ENCODE results near the gene C14orf180.

Gene C14orf180

DNA sequence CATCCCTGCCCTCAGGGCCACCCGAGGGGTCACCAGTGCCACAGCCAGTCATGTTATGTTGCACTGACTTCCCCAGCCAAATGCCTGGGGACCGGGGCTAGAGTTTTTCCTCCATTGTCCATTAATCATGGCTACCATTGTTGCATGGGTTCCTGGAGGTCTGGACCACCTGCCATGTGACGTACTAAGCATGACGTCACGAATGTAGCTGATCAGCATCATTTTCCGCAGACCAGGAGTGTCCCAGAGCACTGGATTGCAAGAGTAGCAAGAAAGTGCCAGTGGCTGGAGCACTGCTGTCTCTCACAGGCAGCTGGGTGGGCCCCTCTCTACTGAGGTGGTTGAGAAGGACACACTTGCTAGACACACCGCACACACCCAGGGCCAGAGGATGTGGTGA lies 6.9 kb upstream of the C14orf180 start:
- H3K27ac ChIP-seq: no peak overlapping the region
- no peak for TF ChIP-seq ZFX (IDR thresholded peaks at IDR 0.05)
- TF ChIP-seq, protein P1, sequence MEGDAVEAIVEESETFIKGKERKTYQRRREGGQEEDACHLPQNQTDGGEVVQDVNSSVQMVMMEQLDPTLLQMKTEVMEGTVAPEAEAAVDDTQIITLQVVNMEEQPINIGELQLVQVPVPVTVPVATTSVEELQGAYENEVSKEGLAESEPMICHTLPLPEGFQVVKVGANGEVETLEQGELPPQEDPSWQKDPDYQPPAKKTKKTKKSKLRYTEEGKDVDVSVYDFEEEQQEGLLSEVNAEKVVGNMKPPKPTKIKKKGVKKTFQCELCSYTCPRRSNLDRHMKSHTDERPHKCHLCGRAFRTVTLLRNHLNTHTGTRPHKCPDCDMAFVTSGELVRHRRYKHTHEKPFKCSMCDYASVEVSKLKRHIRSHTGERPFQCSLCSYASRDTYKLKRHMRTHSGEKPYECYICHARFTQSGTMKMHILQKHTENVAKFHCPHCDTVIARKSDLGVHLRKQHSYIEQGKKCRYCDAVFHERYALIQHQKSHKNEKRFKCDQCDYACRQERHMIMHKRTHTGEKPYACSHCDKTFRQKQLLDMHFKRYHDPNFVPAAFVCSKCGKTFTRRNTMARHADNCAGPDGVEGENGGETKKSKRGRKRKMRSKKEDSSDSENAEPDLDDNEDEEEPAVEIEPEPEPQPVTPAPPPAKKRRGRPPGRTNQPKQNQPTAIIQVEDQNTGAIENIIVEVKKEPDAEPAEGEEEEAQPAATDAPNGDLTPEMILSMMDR (conservative IDR thresholded peaks at IDR 0.05): no peak

DNA sequence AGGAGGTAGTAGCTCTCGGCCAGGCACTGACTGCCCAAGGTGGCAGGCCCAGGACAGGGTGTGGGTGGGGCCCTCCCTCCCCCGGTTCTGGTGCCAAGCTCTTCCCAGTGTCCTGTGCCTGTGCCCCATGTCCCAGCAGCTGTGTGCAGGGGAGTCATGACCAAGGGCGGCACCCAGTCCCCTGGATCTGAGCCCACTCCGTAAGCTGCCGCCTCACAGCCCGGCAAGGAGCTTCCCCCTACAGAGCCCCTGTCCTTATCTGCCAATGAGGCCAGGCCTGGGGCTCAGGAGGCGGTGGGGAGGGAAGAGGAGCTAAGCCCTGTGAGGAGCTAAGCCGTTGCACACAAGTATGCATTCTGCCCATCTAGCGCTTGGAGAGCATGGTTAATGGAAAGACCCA lies 5.6 kb upstream of the C14orf180 start:
- no peak for TF ChIP-seq ZFX (IDR thresholded peaks at IDR 0.05)
- H3K27ac ChIP-seq: no peak overlapping the region

DNA sequence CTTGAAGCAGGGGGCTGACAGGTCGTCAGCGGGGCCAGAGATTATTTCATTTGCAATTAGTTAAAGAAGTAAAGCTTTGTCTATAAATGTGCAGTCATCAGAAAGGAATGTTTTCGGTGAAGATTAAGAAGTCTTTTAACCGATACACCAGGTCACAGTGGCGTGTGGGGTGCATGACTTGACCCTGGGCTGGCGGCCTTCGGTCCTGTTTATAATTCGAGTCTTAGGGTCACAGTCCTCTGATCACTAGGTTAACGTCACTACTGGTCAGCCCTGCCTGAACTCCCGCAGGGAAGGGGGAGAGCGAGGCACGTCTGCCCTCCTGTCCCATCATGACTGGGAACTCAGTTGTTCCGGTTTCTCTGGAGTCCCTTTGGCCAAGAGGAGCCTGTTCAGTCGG lies 5.0 kb upstream of the C14orf180 start:
- TF ChIP-seq ZFX (IDR thresholded peaks at IDR 0.05): no peak
- TF ChIP-seq, protein P1 (conservative IDR thresholded peaks at IDR 0.05): no peak
- no peak overlapping the region for H3K27ac ChIP-seq

DNA sequence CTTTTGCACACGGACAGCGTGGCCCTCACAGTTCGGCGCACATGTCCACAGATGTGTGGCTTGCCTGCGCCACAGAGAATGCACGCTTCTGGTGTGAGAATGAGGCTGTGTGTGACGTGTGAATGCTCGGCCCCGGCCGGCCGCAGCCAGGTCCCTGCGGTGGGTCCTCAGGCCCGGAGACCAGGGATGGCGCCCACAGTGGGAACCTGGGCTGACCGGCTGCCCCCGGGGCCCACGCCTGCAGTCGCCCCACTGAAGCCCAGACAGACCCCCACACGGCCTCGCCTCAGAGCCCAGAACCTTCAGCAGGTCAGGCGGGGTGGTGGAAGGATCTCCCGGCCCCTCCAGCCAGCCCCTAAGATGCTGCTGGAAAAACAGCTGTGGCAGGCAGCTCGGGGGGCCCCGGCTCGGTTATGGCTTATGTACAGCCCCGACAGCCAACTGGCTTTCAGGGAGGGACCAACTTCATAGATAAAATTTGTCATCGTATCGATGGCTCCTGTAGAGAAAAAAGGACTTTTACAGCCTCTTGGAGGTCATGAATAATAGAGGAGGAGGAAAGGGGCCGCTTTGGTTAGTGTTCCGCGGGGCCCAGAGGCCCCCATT lies 4.5 kb upstream of the C14orf180 start:
- H3K27ac ChIP-seq: no peak overlapping the region
- TF ChIP-seq, protein P1 (conservative IDR thresholded peaks at IDR 0.05): no peak
- TF ChIP-seq ZFX (IDR thresholded peaks at IDR 0.05): no peak

DNA sequence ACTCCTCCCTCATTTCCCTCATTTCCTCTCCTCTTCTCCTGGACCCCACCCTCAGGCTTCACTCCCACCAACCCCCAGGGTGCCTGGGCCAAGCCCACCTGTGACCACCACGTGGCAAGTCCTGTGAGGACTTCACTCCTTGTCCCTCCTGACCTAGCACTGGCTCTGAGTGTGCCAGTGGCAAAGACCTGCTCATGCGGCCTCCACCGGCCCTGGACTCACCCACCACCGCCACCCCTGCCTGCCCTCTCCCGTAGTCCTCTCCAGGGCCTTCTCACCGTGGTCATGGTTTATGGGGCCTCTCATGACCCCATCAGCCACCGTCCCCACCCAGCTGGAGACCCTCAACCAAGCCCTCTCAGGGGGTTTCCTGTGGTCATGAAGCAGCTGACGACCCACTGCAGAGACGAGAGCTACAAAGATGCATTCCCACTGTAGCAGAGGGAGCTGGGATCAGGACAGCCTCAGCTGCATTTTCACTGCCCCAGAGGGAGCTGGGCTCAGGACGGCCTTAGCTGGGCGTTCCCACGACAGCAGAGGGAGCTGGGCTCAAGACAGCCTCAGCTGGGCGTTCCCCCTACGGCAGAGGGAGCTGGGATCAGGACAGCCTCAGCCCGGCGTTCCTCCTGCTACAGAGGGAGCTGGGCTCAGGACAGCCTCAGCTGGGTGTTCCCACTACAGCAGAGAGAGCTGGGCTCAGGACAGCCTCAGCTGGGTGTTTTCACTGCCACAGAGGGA lies 3.2 kb upstream of the C14orf180 start:
- no peak overlapping the region for H3K27ac ChIP-seq
- TF ChIP-seq, protein P1 (conservative IDR thresholded peaks at IDR 0.05): no peak
- TF ChIP-seq ZFX (IDR thresholded peaks at IDR 0.05): no peak

DNA sequence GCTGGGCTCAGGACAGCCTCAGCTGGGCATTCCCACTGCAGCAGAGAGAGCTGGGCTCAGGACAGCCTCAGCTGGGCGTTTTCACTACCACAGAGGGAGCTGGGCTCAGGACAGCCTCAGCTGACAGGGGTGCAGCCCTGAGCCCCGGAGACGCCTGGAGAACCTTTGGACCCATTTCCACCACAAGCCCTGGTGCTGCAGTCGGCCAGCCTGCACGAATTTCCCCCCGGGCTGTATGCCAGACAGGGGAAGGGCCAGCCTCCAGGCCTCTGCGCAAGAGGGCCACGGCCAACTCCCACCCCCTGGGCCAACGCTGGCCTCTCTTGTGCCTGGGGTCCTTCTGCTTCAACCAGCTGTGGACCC lies 2.6 kb upstream of the C14orf180 start:
- no peak overlapping the region for H3K27ac ChIP-seq

DNA sequence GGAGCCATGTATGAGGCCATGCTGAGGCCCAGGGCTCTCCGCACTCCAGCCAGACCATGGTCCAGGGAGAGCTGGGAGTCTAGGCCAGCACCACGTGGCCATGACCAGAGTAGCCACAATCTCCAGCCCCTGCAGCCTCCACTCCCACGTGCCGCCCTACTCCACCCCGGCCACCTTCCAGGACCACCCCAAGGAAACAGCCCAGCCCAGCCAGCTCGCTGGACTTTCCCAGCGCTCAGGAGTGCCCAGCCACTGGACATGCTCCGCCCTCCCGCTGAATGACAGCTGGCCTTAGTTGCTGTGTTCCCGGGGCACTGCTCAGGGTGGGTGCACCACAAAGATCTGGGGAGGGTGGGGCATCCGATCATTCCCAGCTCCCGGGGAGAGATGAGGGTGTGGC lies 2.1 kb upstream of the C14orf180 start:
- H3K27ac ChIP-seq: no peak overlapping the region
- no peak for TF ChIP-seq ZFX (IDR thresholded peaks at IDR 0.05)
- TF ChIP-seq, protein P1 (conservative IDR thresholded peaks at IDR 0.05): no peak

More for the DNA sequence above, 2.6 kb upstream of the C14orf180 start:
- no peak for TF ChIP-seq ZFX (IDR thresholded peaks at IDR 0.05)
- TF ChIP-seq, protein P1 (conservative IDR thresholded peaks at IDR 0.05): no peak
